Heart left ventricle (tissue), 13 donors: Measurements from ENCODE around the gene FAAP24.

Source experiments
- POLR2A ChIP-seq, 2 donors: fragments of 450-650 bp; IDR thresholded peaks; one replicate each; pipeline ENCODE4 v1.6.1; 2017; ENCODE audit warnings: antibody characterized with exemption in 2 of 2, mild to moderate bottlenecking in 2 of 2, moderate library complexity in 2 of 2
- TF ChIP-seq, protein P1 (sequence below), 12 donors: fragments of 200-600 bp; sonication (generic) in 4 of 12; IDR thresholded peaks; one replicate each; pipeline versions ENCODE4 v1.5.0 to v1.8.0; 2018 to 2022; ENCODE audit warnings: antibody characterized with exemption in 12 of 12, mild to moderate bottlenecking in 5 of 12
- donor health status: ischemic (EF 13 %, LVEDD 7.1; RV severe dilation, severe dysfunction).
- donor health status: DM: no; HTN: yes; CAD: no.
- donor health status: DM: no; HTN: no; CAD: no.
- donor health status: ischemic (EF 25% LVEDD 6.9; RV normal size, moderate dysfunction).
- donor health status: ischemic (EF 25% LVEDD 5.7; RV mildly dilated, moderate dysfunction).
- donor health status: ischemic (EF 35%, LVEDD 5.7; RV mildly dilated, moderate dysfunction).
- donor health status: nonischemic (EF 11% LVEDD 7.7; RV severe dilation, severe dysfunction).
- donor health status: DM: yes; HTN: yes; CAD: no.
- donor health status: PGD.
- donor health status: ischemic (EF 29% LVEDD 5.4; RV normal size, mild dysfunction).
- donor health status: nonischemic (EF 23%, LVEDD 6.1; RV moderate dilation, normal function).

DNA sequence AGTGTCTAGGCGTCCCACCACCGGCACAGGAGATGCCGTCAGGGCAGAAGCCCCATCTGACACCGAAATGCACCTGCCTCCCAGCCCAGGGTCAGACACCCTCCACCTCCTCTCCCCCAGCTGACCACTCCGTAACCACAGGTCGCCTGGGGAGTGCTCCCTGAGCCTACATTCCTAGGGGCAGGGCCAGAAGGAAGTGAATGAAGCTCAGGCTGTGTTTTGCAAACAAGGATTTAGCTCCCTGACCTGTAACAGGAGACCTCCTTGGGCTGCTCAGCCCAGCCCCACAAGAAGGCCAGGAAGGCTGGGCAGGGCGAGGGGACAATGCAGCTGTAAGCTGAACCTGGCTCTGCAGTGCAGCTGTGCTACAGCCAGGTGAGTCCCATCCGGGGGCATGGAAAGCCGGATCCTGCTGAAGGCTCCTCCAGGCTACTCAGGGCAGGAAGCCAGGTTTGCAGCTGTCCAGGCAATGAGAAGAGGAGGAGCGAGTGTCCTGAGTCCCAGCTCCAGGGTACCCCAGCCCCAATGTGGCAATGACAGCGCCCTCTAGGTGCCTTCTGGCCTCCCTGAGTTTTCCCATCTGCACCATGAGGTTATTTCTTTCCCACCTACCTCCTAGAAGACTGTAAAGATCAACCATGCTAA, 50.6 kb downstream of the FAAP24 start:
- no peak for TF ChIP-seq POLR2A (IDR thresholded peaks at IDR 0.05)
- TF ChIP-seq, protein P1, sequence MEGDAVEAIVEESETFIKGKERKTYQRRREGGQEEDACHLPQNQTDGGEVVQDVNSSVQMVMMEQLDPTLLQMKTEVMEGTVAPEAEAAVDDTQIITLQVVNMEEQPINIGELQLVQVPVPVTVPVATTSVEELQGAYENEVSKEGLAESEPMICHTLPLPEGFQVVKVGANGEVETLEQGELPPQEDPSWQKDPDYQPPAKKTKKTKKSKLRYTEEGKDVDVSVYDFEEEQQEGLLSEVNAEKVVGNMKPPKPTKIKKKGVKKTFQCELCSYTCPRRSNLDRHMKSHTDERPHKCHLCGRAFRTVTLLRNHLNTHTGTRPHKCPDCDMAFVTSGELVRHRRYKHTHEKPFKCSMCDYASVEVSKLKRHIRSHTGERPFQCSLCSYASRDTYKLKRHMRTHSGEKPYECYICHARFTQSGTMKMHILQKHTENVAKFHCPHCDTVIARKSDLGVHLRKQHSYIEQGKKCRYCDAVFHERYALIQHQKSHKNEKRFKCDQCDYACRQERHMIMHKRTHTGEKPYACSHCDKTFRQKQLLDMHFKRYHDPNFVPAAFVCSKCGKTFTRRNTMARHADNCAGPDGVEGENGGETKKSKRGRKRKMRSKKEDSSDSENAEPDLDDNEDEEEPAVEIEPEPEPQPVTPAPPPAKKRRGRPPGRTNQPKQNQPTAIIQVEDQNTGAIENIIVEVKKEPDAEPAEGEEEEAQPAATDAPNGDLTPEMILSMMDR (IDR thresholded peaks at IDR 0.05) = no peak
